ENCODE results near the gene FOCAD. TPM values are rescaled to one million over a fixed set of nuclear protein-coding genes. Genes with fewer than 3 reads are reported as not detected.

The FOCAD gene
- total and polyA plus RNA-seq, 2 of the 8 experiments (the other 6 are each of a cell fraction or from before 2014, with no cell fraction given): 22.0 to 38.4 TPM

GRCh38 chr9:20995616-20996015 is 311.6 kb downstream of the FOCAD start (continued):
- TF ChIP-seq EGR1 (IDR thresholded peaks at IDR 0.05; ENCODE audit: borderline replicate concordance, low read depth, low read length) (no peak), HDAC2 (IDR thresholded peaks at IDR 0.05; ENCODE audit: borderline replicate concordance in 1 of 2, low read depth in 2 of 2, low read length in 2 of 2) (no peak), CREB1 (IDR thresholded peaks at IDR 0.05) (no peak), TCF12 (IDR thresholded peaks at IDR 0.05; ENCODE audit: low read depth, low read length) (no peak), SP1 (IDR thresholded peaks at IDR 0.05; ENCODE audit: low read depth, low read length) (no peak)

All from H1 (cell line).